ENCODE results near the gene AJAP1.

Gene AJAP1

GRCh38 chr1:4734219-4734618, 79.8 kb downstream of the AJAP1 start:
- DNase-seq: no peak
- ATAC-seq: no peak

GRCh38 chr1:4734791-4735190, 80.4 kb downstream of the AJAP1 start:
- DNase-seq (no peak), ATAC-seq (no peak)

DNA sequence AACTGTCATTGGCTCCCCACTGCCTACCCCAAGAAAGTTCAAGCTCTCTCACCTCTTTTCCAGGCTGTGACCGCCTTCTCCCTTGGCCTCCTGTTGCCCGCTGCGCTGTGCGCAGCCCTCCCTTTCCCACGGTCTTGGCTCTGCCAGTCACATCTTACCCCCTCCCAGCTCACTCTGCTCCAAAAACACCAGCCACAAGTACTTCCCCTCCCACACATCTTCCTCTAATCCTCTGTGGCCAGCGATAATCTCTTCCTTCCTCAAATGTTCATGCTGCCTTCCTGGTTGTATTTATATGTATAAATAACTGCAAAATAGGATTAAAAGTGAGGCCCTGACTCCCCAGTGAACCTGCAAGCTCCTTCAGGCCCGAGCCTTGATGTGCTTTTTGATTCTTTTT, 81.8 kb downstream of the AJAP1 start:
- ATAC-seq: no peak
- no peak for DNase-seq

DNA sequence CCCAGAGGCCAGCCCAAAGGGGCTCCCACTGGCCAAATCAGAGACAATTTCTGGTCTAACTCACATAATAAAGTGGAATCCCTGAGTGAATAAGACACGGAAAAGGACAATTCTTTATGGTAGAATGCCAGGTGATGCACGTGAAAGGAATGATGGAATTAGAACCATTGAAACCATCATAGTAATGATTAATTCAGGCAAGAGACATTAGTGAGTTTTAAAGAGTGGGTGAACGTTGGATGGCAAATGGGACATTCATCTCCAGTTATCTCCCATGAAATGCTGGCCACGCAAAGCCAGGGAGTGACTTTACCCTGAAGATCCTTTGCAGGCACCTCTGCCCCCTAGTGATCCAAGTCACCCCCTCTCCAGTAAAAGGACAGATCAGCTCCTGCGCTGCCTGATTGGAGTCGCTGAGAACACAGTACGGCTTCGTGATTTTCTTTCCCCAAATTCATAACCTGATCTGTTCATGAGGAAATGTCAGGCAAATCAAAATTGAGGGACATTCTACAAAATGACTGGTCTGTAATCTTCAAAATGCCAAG, 87.5 kb downstream of the AJAP1 start:
- ATAC-seq (no peak), DNase-seq (no peak)

- DNase-seq (no peak), ATAC-seq (no peak)
Measured at GRCh38 chr1:4743978-4744750, 89.8 kb downstream of the AJAP1 start.

DNA sequence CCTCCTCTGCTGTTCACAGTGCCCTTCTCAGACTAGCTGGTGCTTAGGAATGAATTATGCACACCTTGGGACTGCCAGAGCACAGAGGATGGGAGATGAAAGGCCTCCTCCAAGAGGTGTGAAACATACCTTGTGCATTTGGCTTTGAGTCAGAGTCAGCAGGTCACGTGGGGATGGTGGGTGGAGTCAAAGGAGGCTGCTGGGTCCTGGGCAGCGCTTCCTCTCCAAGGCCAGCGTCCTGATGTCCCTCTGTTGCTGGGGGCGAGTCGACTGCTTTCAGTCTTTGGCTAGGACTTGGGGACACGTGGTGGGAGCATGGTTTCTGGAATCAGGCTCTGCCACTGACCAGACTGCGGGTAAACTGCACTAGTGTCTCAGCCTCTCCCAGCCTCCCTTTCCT, 91.2 kb downstream of the AJAP1 start:
- ATAC-seq (no peak), DNase-seq (no peak)

DNA sequence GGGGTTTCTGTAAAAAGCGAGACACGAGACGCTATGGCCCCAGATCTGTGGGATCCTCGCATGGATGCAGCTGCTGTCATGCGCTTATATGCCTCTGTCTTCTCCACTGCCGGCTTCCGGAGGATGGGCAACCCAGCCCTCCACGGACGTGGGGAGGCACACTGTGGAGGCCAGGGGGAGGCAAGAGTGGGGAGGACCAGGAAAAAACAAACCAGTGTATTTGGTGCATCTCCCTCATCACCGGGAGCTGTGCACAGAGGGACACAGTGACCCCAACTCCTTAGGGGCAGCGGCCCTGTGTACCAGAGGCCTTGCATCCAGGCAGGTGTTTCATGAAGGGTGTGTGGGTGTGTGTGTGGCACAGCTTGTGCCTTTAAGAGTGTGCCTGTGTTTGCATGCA, 95.0 kb downstream of the AJAP1 start:
- no peak for DNase-seq
- no peak for ATAC-seq

- DNase-seq: no peak
- ATAC-seq: no peak
Measured at GRCh38 chr1:4750177-4750576, 95.8 kb downstream of the AJAP1 start.

DNA sequence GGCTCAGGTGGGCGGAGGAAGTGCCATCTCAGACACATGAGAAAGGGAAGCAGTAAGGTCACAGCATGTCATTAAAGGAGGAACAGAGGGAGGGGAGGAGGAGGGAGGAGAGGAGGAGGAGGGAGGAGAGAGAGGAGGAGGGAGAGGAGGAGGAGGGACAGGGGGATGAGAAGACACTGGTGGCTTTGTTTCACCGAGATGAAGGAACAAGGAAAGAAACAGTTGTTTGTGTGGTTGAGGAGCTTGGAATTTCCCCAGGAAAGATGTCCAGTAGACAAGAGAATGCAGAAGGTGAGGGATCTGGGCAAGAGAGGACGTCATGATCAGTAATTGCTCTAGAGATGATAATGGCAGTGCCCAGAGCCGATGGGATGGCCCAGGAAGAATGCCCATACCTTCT, 97.7 kb downstream of the AJAP1 start:
- ATAC-seq: no peak

DNA sequence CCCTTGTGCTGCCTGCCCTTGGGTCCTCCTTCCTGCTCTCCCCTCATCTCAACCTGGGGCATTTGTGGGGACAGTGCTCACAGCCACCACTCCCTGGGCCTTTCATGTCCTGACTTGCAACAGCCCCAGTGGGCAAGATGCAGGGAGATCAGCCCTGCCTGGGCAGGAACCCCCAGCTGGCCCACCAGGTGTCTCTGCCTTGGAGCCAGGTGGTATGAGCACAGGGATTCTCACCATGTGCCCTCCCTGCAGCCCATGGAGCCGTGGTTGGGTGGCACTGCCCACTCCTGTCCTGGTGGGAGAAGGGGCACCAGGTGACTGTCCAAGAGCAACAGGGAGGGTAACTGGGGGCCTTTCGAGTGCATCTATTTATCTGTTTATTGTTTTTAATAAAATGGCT, 100.4 kb downstream of the AJAP1 start:
- DNase-seq: no peak
- ATAC-seq: no peak

More for the DNA sequence above, 97.7 kb downstream of the AJAP1 start:
- no peak for DNase-seq

DNA sequence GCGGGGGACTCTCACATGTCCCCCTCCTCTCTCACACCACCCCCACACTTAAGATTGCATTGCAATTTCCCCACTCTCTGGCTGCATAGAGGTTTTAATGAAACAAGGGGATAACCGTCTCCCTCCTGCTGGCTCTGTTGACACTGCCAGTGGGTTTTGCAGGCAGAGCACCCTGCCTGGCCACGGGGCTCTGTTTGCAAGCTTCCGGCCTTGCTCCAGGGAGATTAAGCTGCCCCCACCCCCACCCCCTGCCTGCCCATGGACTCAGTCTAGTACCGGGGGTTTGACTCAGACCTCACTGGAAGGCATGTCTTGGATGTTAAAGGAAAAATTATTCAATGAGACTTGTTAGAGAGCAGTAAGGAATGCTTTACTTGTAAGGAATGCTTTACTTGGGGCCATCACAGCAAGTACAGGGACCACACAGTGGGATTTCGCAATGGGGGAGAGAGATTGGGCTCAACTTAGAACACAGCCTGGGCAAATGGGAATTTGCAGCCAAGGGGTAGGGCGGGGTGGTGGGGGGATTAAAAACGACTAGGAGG, 101.0 kb downstream of the AJAP1 start:
- ATAC-seq (no peak), DNase-seq (no peak)

GRCh38 chr1:4755864-4756504, 101.6 kb downstream of the AJAP1 start:
- ATAC-seq (no peak), DNase-seq (no peak)

DNA sequence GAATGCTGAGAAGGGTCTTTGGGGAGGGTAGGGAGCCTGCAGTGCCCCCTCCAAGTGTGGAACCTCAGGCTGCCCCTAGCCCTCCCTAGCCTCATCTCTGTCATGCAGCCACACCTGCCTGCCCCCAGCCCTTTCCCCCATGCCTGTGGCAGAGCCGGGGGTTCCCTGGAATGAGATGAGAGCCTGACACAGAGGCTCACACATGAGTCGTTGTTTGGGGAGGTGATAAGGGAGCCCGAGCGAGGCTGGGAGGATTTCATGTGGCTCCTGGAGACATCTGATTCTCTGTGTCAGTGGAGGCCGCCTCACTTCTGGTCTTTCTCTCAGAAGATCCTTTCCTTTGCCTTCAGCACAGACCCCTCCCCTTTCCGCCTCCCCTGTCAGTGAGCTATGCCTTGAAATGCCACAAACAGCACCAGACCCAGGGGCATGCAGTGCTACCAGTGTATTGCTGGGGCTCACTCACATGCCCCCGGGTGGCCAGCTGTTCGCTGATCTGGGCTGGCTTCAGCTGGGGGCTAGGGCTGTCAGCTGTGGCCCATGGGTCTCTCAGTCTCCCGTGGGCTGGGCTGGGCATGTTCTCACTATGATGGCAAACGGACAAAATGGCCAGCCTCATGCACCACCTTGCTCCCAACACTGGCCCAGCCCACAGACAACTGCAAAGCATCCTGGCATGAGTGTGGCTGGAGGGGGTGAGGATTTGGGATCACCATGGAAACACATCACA, 102.6 kb downstream of the AJAP1 start:
- ATAC-seq: no peak
- DNase-seq: no peak

DNA sequence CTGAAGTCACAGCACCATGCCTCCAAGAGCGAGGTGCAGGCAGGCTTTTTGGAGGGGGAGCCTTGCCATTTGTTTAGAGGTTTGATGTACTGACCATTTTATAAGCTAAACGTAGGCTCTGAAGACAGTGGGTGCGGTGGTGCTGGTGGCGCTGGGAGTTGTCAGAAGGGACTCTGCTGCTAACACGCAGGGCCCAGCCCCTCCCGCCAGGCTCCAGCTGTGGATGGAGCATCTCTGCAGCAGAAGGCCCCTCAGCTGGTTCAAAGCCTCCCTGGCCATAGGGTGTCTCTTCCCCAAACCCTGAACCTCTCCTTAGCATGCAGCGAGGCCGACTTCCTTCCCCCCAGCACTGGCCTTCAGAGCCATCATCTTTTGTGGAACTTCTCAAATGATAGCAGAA, 105.3 kb downstream of the AJAP1 start:
- ATAC-seq: no peak
- DNase-seq: no peak

DNA sequence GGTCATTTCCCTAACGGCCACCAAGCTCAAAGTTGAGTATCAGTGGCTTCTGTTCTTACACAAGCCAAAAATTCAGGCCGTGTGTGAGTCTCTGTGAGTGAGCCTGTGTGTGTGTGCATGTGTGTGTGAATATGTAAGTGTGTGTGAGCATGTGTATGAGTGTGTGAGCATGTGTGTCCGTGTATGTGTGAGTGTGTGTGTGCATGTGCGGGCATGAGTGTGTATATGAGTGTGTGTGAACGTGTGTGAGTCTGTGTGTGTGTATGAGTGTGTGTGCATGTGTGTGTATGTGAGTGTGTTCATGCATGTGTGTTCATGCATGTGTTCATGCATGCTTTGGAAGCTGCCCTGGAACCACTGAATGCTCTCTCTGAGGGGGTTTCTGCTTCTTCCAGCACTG, 105.7 kb downstream of the AJAP1 start:
- no peak for DNase-seq
- ATAC-seq: no peak

DNA sequence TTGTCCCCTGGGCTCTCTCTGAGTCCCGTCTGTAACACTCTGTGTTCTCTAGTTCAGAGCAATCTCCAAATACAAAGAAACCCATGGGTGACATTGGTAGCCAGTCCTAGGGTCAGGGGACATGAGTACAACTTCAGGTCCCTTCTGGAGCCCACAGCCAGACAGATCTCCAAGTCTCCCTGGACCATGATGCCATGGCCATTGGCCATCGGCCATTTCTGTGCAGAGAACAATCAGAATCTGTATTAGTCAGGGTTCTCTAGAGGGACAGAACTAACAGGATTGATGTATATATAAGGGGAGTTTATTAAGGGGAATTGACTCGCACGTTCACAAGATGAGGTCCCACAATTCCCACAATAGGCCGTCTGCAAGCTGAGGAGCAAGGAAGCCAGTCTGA, 106.9 kb downstream of the AJAP1 start:
- no peak for DNase-seq

GRCh38 chr1:4762146-4762545, 107.7 kb downstream of the AJAP1 start:
- no peak for DNase-seq
- no peak for ATAC-seq

More for the DNA sequence above, 106.9 kb downstream of the AJAP1 start:
- no peak for ATAC-seq

- ATAC-seq: no peak
- no peak for DNase-seq
Measured at GRCh38 chr1:4767308-4767707, 112.9 kb downstream of the AJAP1 start.

GRCh38 chr1:4768553-4768952, 114.1 kb downstream of the AJAP1 start:
- ATAC-seq (no peak), DNase-seq (no peak)

- ATAC-seq (no peak), DNase-seq (no peak)
Measured at GRCh38 chr1:4769516-4770280, 115.3 kb downstream of the AJAP1 start.

- DNase-seq: no peak
- no peak for ATAC-seq
Measured at GRCh38 chr1:4770713-4771112, 116.3 kb downstream of the AJAP1 start.

DNA sequence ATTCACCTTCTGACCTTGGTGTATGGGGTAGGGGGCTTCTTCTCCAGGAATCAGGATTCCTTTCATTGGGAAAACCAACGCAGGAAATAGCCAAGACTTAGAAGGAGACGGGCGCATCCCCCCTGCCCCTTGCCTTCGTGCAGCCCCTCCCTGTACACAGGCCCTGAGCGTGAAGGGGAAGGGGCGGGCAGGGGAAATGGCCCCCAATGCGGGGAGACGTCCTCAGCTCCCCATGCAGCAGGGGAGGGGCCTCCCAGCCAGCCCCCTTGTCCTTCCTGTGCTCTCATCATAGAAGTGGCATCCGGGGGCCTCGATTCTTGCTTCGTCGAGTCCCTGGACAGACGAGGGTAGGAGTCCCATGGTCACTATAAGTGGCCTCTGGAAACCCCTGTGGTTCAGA, 116.9 kb downstream of the AJAP1 start:
- DNase-seq: no peak
- ATAC-seq: no peak

All from stimulated activated naive CD8-positive, alpha-beta T cell treated with anti-CD3 and anti-CD28 coated beads, Interleukin-15, Interleukin-2, amounts not matched to agents 100 U/mL and 50 U/mL, for 24 hours (primary cell).